ENCODE measurements around the gene FDXACB1. TPM values are rescaled to one million over a fixed set of nuclear protein-coding genes. Genes with fewer than 3 reads are reported as not detected.

FDXACB1 gene
- total and polyA plus RNA-seq, 9 of the 15 experiments (the other 6 are each of a cell fraction or from before 2014, with no cell fraction given): 3.2 to 7.5 (median 5.3) TPM

- H3K4me3 ChIP-seq: no peak overlapping the region
- intact Hi-C loops (cut with micrococcal nuclease): no loop called here
- H3K36me3 ChIP-seq (ENCODE audit: control insufficient read depth, insufficient read depth, low read length): peaks cover 24% of the 10 kb centered on the region; the same call in 2 of the 3 replicates
- H3K27me3 ChIP-seq (ENCODE audit: control insufficient read depth in 2 of 2, insufficient read depth in 2 of 2, low read length in 2 of 2): no peaks in the 10 kb centered on the region
- ATAC-seq (no peak), FAIRE-seq (no peak), DNase-seq (ENCODE audit: extremely low read depth in 1 of 4, low spot score in 3 of 4) (no peak)
- no peak overlapping the region for H2AFZ ChIP-seq (ENCODE audit: low read depth, low read length)
- no peak overlapping the region for H3K9ac ChIP-seq (ENCODE audit: insufficient read depth in 1 of 2, low read depth in 2 of 2, low read length in 2 of 2)
- no peaks in the 10 kb centered on the region for H3K9me1 ChIP-seq (ENCODE audit: control insufficient read depth, insufficient read depth, low read length)
- in situ Hi-C loops (cut with MboI): no loop called here
- H3K4me2 ChIP-seq (ENCODE audit: insufficient read depth, low read length): no peak overlapping the region
- no peaks in the 10 kb centered on the region for H3K4me1 ChIP-seq (replicated peaks in 1 of 2; ENCODE audit: control insufficient read depth in 2 of 2, insufficient read depth in 2 of 2, low read length in 2 of 2)
- H3K9me3 ChIP-seq (replicated peaks; ENCODE audit: control insufficient read depth, insufficient read depth, low read depth, low read length): no peaks in the 10 kb centered on the region
- ChIA-PET CTCF (ENCODE audit: low intra/inter-chr PET ratio) (interaction anchor here (1.4 kb wide), 2 partner anchors 248 to 270 kb away, joined by 4 to 6 read pairs; no protein-coding TSS in a partner anchor), POLR2A (no interaction called here)
- 62% methylated on average over 3 of the region's 3 CpGs for WGBS (ENCODE audit: insufficient coverage, low coverage, missing lambda C conversion rate)
- no TSS peak for BruUV-seq (replicated peaks)
- no peak for TF ChIP-seq SREBF1 (IDR thresholded peaks at IDR 0.05; ENCODE audit: borderline replicate concordance, low read depth, low read length)
- TF ChIP-seq MNT (conservative IDR thresholded peaks at IDR 0.05): no peak
- TF ChIP-seq HNRNPL (IDR thresholded peaks at IDR 0.05; ENCODE audit: low read depth, low read length): no peak
- TF ChIP-seq, protein P1, sequence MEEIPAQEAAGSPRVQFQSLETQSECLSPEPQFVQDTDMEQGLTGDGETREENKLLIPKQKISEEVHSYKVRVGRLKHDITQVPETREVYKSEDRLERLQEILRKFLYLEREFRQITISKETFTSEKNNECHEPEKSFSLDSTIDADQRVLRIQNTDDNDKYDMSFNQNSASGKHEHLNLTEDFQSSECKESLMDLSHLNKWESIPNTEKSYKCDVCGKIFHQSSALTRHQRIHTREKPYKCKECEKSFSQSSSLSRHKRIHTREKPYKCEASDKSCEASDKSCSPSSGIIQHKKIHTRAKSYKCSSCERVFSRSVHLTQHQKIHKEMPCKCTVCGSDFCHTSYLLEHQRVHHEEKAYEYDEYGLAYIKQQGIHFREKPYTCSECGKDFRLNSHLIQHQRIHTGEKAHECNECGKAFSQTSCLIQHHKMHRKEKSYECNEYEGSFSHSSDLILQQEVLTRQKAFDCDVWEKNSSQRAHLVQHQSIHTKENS (CRISPR knock-in tag; IDR thresholded peaks at IDR 0.05): no peak
- no peak for TF ChIP-seq PBX2 (CRISPR knock-in tag; IDR thresholded peaks at IDR 0.05; ENCODE audit: low read depth)
- no peak for TF ChIP-seq PBX2 (tag; conservative IDR thresholded peaks at IDR 0.05; ENCODE audit: low read depth)
- no peak for TF ChIP-seq TRIM24 (IDR thresholded peaks at IDR 0.05)
- TF ChIP-seq ZNF3 (CRISPR knock-in tag; IDR thresholded peaks at IDR 0.05): no peak
- no peak for TF ChIP-seq TARDBP (IDR thresholded peaks at IDR 0.05)
- TF ChIP-seq NR1H2 (CRISPR knock-in tag; IDR thresholded peaks at IDR 0.05): no peak
- H3K27ac ChIP-seq (ENCODE audit: extremely low read depth, low read depth, low read length): no peak overlapping the region
- no peaks in the 10 kb centered on the region for H4K20me1 ChIP-seq (replicated peaks; ENCODE audit: control insufficient read depth, insufficient read depth, low read length)
- H3K79me2 ChIP-seq (ENCODE audit: control insufficient read depth, insufficient read depth, low read length): no peaks in the 10 kb centered on the region
These were observed 44.4 kb downstream of the FDXACB1 start for GRCh38 chr11:111834432-111835163.

Measured in K562 (cell line).